Measurements from ENCODE around the gene BRIP1. TPM values are rescaled to one million over a fixed set of nuclear protein-coding genes. Genes with fewer than 3 reads are reported as not detected.
"Not testable (repeated sequence)": the region's sequence is repeated elsewhere in the genome, so short reads cannot be mapped to it uniquely, and the experiment has no call there.

Gene BRIP1
- polyA plus RNA-seq, 1 donor: 6.4 TPM

DNA sequence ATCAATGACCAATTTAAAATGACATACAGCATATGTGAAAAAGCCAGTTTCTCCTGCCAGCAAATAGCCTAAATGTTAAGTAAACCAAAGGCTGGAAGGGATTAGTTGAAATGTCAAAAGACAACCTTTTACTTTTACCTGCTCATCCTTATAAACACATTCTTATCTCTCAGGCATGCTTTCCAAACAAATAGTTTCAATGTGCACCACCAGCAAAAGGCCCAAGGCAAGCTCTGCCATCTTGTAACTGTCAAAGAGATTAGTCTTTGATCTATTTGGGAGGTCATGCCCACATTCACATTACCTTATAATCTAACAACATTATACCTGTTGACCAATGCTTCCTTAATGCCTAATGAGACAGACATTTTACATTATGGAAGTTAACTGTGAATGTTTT, 140.1 kb downstream of the BRIP1 start:
- no peaks in the 10 kb centered on the region for H3K36me3 ChIP-seq (ENCODE audit: control insufficient read depth, insufficient read depth, low read length)
- H3K9me3 ChIP-seq (ENCODE audit: control insufficient read depth, low read depth, low read length): no peaks in the 10 kb centered on the region
- H3K27ac ChIP-seq (ENCODE audit: low read length): no peak overlapping the region
- H3K4me3 ChIP-seq (ENCODE audit: low read length): no peak overlapping the region
- DNase-seq: no peak
- no peaks in the 10 kb centered on the region for H3K4me1 ChIP-seq (ENCODE audit: control insufficient read depth, insufficient read depth, low read length)
- H3K27me3 ChIP-seq (ENCODE audit: control insufficient read depth, insufficient read depth, low read length): no peaks in the 10 kb centered on the region

DNA sequence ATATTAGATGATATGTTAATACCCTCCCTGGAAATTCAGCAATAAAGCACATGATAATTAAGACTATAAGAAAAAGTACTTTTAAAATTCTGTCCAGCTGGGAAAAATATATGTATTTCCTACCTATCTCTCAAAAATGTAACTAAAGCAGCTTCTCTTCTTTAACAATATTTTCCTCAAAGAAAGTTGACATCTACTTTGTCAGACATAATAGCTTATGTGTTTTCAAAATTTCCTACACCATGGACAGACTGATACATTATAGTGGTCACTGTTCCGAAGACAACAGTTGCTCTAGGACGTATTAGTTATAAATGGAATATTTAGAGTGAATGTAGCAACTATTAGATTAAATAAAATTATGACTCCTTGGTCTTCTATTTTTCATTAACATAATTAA, 140.9 kb downstream of the BRIP1 start:
- H3K4me1 ChIP-seq (ENCODE audit: control insufficient read depth, insufficient read depth, low read length): no peaks in the 10 kb centered on the region
- H3K4me3 ChIP-seq (ENCODE audit: low read length): no peak overlapping the region
- no peak for DNase-seq
- H3K9me3 ChIP-seq (ENCODE audit: control insufficient read depth, low read depth, low read length): no peaks in the 10 kb centered on the region
- no peaks in the 10 kb centered on the region for H3K27me3 ChIP-seq (ENCODE audit: control insufficient read depth, insufficient read depth, low read length)
- WGBS (ENCODE audit: insufficient coverage, low lambda C conversion rate): no CpG with 5 or more reads among the region's 2 CpGs
- no peaks in the 10 kb centered on the region for H3K36me3 ChIP-seq (ENCODE audit: control insufficient read depth, insufficient read depth, low read length)
- H3K27ac ChIP-seq (ENCODE audit: low read length): no peak overlapping the region

DNA sequence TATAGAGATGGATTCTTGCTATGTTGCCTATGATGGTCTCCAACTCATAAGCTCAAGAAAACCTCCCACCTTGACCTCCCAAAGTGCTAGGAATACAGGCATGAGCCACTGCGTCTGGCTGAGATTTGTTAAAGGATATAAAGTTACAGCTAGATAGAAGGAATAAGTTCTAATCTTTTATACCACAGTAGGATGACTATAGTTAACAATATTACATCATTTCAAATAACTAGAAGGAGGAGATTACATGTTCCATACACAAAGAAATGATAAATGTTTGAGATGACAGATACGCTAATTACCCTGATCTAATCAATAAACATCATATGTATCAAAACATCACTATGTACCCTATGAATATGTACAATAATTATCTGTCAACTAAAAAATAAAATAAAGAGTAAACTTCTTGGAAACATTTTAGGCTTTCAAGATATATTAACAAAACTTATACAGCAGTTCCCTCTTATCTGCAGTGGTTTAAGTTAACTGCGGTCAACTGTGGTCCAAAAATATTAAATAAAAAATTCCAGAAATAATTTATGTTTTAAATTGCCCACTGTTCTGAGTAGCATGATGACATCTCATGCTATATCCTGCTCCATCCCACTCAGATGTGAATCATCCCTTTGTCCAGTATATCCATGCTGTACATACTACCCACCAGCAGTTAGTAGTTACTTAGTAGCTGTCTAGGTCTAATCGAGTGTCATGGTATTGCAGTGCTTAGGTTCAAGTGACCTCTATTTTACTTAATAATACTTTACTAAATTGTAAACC, 143.1 kb downstream of the BRIP1 start:
- no peaks in the 10 kb centered on the region for H3K4me1 ChIP-seq (ENCODE audit: control insufficient read depth, insufficient read depth, low read length)
- no peak overlapping the region for H3K27ac ChIP-seq (ENCODE audit: low read length)
- no CpG with 5 or more reads among the region's 4 CpGs for WGBS (ENCODE audit: insufficient coverage, low lambda C conversion rate)
- no peaks in the 10 kb centered on the region for H3K36me3 ChIP-seq (ENCODE audit: control insufficient read depth, insufficient read depth, low read length)
- H3K4me3 ChIP-seq (ENCODE audit: low read length): no peak overlapping the region
- H3K27me3 ChIP-seq (ENCODE audit: control insufficient read depth, insufficient read depth, low read length): no peaks in the 10 kb centered on the region
- H3K9me3 ChIP-seq (ENCODE audit: control insufficient read depth, low read depth, low read length): peaks cover 6% of the 10 kb centered on the region
- DNase-seq: no peak

DNA sequence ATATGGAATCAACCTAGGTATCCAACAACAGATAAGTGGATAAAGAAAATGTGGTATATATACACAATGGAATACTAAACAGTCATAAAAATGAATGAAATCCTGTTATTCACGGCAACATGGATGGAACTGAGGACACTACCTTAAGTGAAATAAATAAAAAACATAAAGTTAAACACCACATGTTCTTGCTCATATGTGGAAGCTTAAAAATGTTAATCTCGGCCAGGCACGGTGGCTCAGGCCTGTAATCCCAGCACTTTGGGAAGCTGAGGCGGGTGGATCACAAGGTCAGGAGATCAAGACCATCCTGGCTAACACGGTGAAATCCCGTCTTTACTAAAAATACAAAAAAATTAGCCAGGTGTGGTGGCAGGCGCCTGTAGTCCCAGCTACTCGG, 144.1 kb downstream of the BRIP1 start:
- not testable (repeated sequence) for H3K27me3 ChIP-seq (ENCODE audit: control insufficient read depth, insufficient read depth, low read length); H3K27ac ChIP-seq (ENCODE audit: low read length); H3K4me1 ChIP-seq (ENCODE audit: control insufficient read depth, insufficient read depth, low read length); H3K9me3 ChIP-seq (ENCODE audit: control insufficient read depth, low read depth, low read length); H3K36me3 ChIP-seq (ENCODE audit: control insufficient read depth, insufficient read depth, low read length); DNase-seq; H3K4me3 ChIP-seq (ENCODE audit: low read length)
- 100% methylated on average over 3 of the region's 8 CpGs for WGBS (ENCODE audit: insufficient coverage, low lambda C conversion rate)

DNA sequence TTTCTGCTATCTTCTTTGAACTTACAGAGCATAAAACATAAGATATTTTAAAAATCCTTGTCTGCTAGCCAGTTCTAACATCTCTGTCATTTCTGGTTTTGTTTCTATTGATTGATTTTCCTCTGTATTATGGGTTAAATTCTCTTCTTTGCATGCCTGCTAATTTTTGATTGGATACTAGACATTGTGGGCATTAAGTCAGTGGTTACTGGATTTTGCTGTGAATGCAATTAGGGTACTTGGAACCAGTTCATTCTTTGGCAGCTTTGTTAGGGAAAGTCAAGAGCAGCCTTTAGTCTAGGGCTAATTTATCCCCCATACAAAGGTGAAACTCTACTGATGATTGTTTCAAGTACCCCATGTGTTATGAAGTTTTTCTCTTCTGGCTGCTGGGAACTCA, 145.3 kb downstream of the BRIP1 start:
- Histone ChIP-seq H3K4me1 (ENCODE audit: control insufficient read depth, insufficient read depth, low read length) (no peaks in the 10 kb centered on the region), H3K36me3 (ENCODE audit: control insufficient read depth, insufficient read depth, low read length) (no peaks in the 10 kb centered on the region), H3K27ac (ENCODE audit: low read length) (no peak overlapping the region), H3K4me3 (ENCODE audit: low read length) (no peak overlapping the region), H3K27me3 (ENCODE audit: control insufficient read depth, insufficient read depth, low read length) (no peaks in the 10 kb centered on the region), H3K9me3 (ENCODE audit: control insufficient read depth, low read depth, low read length) (peaks cover 6% of the 10 kb centered on the region)
- no peak for DNase-seq

DNA sequence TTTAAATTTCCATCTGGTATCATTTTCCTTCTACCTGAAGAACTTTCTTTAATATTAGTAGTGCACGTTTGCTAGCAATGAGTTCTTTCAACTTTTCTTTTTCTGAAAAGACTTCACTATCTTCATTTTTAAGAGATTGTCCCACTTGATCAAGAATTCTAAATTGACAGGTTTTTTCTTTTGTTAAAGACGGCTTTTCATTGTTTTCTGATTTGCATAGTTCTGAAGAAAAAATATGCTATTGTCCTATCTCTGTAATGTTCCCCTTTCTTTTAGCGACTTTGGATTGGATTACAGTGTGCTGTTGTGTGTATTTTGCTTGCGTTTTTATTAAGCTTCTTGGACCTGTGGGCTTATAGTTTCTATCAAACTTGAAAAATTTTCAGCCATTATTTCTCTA, 146.0 kb downstream of the BRIP1 start:
- peaks cover 6% of the 10 kb centered on the region for H3K9me3 ChIP-seq (ENCODE audit: control insufficient read depth, low read depth, low read length)
- H3K36me3 ChIP-seq (ENCODE audit: control insufficient read depth, insufficient read depth, low read length): no peaks in the 10 kb centered on the region
- H3K4me1 ChIP-seq (ENCODE audit: control insufficient read depth, insufficient read depth, low read length): no peaks in the 10 kb centered on the region
- H3K27ac ChIP-seq (ENCODE audit: low read length): no peak overlapping the region
- no peak overlapping the region for H3K4me3 ChIP-seq (ENCODE audit: low read length)
- 100% methylated on average over 1 of the region's 4 CpGs for WGBS (ENCODE audit: insufficient coverage, low lambda C conversion rate)
- no peak for DNase-seq
- H3K27me3 ChIP-seq (ENCODE audit: control insufficient read depth, insufficient read depth, low read length): no peaks in the 10 kb centered on the region

DNA sequence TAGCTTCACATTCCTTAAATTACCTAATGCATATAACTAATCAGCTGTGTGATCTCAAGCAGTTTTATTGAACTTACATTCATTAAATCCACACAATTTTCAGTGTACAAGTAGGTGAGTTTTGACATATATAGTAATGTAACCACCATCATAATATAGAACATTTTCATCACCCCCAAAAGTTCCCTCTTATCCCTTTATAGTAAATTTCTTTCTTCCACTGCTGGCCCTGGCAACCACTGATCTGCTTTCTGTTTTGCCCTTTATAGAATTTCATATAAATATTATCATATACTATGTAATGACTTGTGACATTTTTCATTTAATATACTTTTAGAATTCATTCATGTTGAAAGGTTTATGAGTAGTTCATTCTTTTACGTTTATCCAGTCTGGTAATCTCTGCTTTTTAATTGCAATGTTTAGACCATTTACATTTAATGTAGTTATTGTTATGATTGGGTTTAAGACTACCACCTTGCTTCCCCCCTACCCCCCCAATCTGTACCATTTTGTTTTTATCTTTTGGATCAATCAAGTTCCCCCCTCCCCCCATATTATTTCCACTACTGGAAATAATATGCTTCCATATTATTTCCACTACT, 147.0 kb downstream of the BRIP1 start:
- DNase-seq: no peak
- H3K4me3 ChIP-seq (ENCODE audit: low read length): no peak overlapping the region
- no peak overlapping the region for H3K27ac ChIP-seq (ENCODE audit: low read length)
- WGBS (ENCODE audit: insufficient coverage, low lambda C conversion rate): 100% methylated on average over 1 of the region's 1 CpG
- no peaks in the 10 kb centered on the region for H3K27me3 ChIP-seq (ENCODE audit: control insufficient read depth, insufficient read depth, low read length)
- no peaks in the 10 kb centered on the region for H3K36me3 ChIP-seq (ENCODE audit: control insufficient read depth, insufficient read depth, low read length)
- no peaks in the 10 kb centered on the region for H3K4me1 ChIP-seq (ENCODE audit: control insufficient read depth, insufficient read depth, low read length)
- peaks cover 6% of the 10 kb centered on the region for H3K9me3 ChIP-seq (ENCODE audit: control insufficient read depth, low read depth, low read length)

DNA sequence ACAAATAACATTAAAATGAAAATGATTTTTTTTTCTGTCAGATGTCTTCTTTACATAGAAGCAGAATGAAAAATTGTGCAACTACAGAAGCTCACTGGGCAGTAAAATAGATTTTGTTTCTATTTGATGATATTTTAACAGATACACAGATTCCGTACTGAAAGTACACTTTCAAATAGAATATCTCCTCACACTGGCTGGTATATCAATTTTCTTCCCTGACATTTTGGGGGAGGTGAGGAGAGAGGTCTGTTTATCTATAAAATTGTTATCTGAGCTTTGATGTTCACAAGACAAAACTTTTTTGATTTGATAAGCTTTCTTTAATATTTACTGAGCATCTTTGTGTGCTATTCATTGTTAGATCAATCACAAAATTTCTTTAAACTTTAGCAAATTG, 148.0 kb downstream of the BRIP1 start:
- Histone ChIP-seq H3K36me3 (ENCODE audit: control insufficient read depth, insufficient read depth, low read length) (no peaks in the 10 kb centered on the region), H3K4me3 (ENCODE audit: low read length) (no peak overlapping the region), H3K4me1 (ENCODE audit: control insufficient read depth, insufficient read depth, low read length) (no peaks in the 10 kb centered on the region), H3K27me3 (ENCODE audit: control insufficient read depth, insufficient read depth, low read length) (no peaks in the 10 kb centered on the region), H3K9me3 (ENCODE audit: control insufficient read depth, low read depth, low read length) (peaks cover 6% of the 10 kb centered on the region), H3K27ac (ENCODE audit: low read length) (no peak overlapping the region)
- DNase-seq: no peak
- no CpG with 5 or more reads among the region's 1 CpG for WGBS (ENCODE audit: insufficient coverage, low lambda C conversion rate)

DNA sequence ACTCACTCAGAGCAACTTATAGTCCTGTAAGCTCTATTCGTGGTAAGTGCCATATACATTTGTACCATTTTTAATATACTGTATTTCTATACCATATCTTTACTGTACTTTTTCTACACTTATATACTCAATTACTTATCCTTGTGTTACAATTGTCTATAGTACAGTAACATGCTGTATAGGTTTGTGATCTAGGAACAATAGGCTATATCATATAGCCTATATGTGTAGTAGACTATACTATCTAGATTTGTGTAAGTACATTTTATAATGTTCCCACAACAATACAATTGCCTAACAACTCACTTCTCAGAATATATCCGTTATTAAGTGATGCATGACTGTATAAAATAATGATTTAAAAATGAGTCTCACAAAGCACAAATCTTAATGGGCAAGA, 149.0 kb downstream of the BRIP1 start:
- H3K27ac ChIP-seq (ENCODE audit: low read length): no peak overlapping the region
- H3K27me3 ChIP-seq (ENCODE audit: control insufficient read depth, insufficient read depth, low read length): no peaks in the 10 kb centered on the region
- H3K4me3 ChIP-seq (ENCODE audit: low read length): no peak overlapping the region
- no peaks in the 10 kb centered on the region for H3K4me1 ChIP-seq (ENCODE audit: control insufficient read depth, insufficient read depth, low read length)
- H3K9me3 ChIP-seq (ENCODE audit: control insufficient read depth, low read depth, low read length): peaks cover 6% of the 10 kb centered on the region
- DNase-seq: no peak
- H3K36me3 ChIP-seq (ENCODE audit: control insufficient read depth, insufficient read depth, low read length): no peaks in the 10 kb centered on the region
- WGBS (ENCODE audit: insufficient coverage, low lambda C conversion rate): 90% methylated on average over 2 of the region's 2 CpGs

DNA sequence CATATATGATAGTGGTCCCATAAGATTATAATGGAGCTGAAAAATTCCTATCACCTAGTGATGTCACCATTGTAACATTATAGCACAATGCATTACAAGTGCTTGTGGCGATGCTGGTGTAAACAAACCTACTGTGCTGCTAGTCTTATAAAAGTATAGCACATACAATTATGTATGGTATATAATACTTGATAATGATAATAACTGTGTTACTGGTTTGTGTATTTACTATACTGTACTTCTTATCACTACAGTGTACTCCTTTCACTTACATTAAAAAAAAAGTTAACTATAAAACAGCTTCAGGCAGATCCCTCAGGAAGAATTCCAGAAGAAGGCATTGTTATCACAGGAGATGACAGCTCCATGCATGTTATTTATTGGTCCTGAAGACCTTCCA, 150.3 kb downstream of the BRIP1 start:
- no peaks in the 10 kb centered on the region for H3K27me3 ChIP-seq (ENCODE audit: control insufficient read depth, insufficient read depth, low read length)
- peaks cover 4% of the 10 kb centered on the region for H3K36me3 ChIP-seq (ENCODE audit: control insufficient read depth, insufficient read depth, low read length)
- H3K4me3 ChIP-seq (ENCODE audit: low read length): no peak overlapping the region
- H3K27ac ChIP-seq (ENCODE audit: low read length): no peak overlapping the region
- no peak for DNase-seq
- no CpG with 5 or more reads among the region's 1 CpG for WGBS (ENCODE audit: insufficient coverage, low lambda C conversion rate)
- H3K4me1 ChIP-seq (ENCODE audit: control insufficient read depth, insufficient read depth, low read length): no peaks in the 10 kb centered on the region
- H3K9me3 ChIP-seq (ENCODE audit: control insufficient read depth, low read depth, low read length): peaks cover 6% of the 10 kb centered on the region

DNA sequence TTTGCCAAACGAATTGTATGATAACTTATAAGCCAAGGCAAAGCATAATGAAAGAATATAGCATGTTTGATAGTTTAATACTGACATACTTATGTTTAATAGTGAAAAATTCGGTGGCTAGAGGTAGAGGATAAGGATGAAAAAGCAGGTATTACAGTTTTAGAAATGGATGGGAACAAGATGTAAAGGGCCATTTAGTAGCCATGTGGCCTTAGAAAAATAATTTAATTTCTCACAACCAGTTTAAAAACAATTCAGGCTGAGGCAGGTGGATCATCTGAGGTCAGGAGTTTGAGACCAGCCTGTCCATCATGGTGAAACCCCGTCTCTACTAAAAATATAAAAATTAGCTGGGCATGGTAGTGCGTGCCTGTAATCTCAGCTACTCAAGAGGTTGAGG, 152.8 kb downstream of the BRIP1 start:
- no peak for DNase-seq
- WGBS (ENCODE audit: insufficient coverage, low lambda C conversion rate): 80% methylated on average over 1 of the region's 4 CpGs
- Histone ChIP-seq H3K36me3 (ENCODE audit: control insufficient read depth, insufficient read depth, low read length) (peaks cover 4% of the 10 kb centered on the region), H3K4me1 (ENCODE audit: control insufficient read depth, insufficient read depth, low read length) (no peaks in the 10 kb centered on the region), H3K27me3 (ENCODE audit: control insufficient read depth, insufficient read depth, low read length) (no peaks in the 10 kb centered on the region), H3K27ac (ENCODE audit: low read length) (no peak overlapping the region), H3K9me3 (ENCODE audit: control insufficient read depth, low read depth, low read length) (no peaks in the 10 kb centered on the region), H3K4me3 (ENCODE audit: low read length) (no peak overlapping the region)

Measured in large intestine (tissue), 3 donors.